ENCODE measurements around the gene PLA2G2E. TPM values are rescaled to one million over a fixed set of nuclear protein-coding genes. Genes with fewer than 3 reads are reported as not detected.
A peak's percentile ranks its signal among the peaks of the same experiment; 100 is the strongest.

PLA2G2E gene
- total RNA-seq, 2 donors from 2014 or later, result not detected

DNA sequence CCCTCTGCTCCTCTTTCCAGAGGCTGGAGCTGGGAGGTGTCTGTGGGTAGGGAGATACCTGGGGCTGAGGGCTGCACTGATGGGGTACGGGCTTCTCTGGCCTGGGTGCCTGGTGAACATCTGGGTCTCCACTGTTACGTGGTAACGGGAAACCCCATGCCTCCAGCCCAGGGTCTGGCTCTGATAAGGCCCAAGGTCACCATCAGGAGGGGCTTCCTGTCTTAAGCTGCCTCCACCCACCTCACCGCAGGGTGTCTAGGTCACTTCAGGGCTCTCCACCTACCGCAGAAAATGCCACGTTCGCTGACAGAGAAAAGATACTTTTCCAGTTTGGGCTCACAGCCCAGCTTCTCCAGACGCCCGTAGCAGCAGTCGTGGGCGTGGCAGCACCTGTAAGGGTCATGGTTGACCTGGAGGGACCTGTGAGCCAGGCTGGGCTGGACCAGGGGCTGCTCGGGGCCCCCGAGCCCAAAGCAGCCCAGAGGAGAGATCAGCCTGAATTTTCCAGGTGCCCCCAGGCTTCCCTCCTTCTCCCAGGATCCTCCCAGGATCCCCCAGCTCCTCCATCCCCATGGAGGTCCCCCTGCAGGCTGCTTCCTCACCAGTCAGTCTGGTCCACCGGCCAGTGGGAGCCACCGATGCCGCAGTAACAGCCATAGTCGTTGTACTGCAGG is 1.3 kb downstream of the PLA2G2E start:
- ATAC-seq, result no peak
- DNase-seq (ENCODE audit: low spot score), result no peak
- H3K9me3 Mint-ChIP-seq, result no peaks in the 10 kb centered on the region
- H3K27me3 Mint-ChIP-seq, result peaks cover 0 to 3% of the 10 kb centered on the region in 2 donors
- H3K4me3 Mint-ChIP-seq, result no peak overlapping the region
- peaks cover 0 to 3% of the 10 kb centered on the region in 2 donors for H3K4me1 Mint-ChIP-seq (ENCODE audit: low read depth in 2 of 2)
- H3K36me3 Mint-ChIP-seq, result no peaks in the 10 kb centered on the region
- H3K27ac Mint-ChIP-seq, result no peak overlapping the region

DNA sequence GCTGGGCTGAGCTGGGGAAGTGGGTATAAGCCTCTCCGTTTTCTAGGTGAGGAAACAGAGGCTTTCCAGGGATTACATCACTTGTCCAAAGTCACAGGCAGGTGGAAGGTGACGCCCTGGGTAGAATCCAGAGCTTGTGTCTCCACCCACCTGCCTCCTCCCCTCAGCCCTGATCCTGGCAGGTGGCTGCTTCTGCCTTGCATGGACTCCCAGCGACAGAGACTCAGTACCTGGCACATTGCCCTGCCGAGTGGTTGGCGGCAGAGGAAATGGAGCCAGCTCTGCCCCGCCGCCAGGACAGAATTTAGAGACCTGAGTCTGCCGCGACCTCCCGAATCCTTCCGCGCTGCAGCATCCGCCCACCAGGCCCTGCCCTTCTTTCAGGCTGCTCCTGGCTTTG is 2.1 kb downstream of the PLA2G2E start:
- no peak overlapping the region for H3K4me3 Mint-ChIP-seq

DNA sequence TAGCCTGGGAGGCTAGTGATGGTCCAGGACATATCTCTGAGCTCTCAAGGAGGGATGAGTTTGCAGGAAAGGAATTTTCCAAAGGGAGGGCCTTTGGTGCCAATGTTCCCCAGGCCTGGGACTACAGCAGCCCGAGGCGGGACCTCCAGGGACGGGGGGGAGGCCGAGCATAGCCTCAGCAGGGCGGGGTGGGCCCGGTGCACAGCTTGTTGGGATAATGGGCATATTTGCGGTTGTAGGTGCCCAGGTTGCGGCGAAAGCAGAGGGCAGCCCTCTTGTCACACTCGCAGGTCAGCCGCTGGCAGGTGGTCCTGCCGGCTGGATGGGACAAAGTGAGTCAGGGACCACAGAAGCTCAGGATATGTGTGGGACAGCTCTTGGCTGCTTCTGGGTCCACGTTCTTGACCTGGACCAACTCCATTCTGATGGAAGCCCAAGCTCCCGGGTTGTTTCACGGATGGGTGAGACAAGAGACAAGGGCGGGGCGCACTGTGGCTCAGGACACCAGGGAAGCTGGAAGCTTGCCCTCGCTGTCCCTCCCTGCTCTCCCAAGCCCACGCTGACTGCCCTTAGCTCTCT is 3.2 kb downstream of the PLA2G2E start:
- no peak for DNase-seq (ENCODE audit: low spot score)
- Mint-ChIP-seq H3K27me3 (no peaks in the 10 kb centered on the region), H3K9me3 (no peaks in the 10 kb centered on the region), H3K4me3 (no peak overlapping the region), H3K4me1 (ENCODE audit: low read depth in 2 of 2) (peaks cover 0 to 3% of the 10 kb centered on the region in 2 donors), H3K27ac (no peak overlapping the region), H3K36me3 (no peaks in the 10 kb centered on the region)
- ATAC-seq, result no peak

More for the DNA sequence above, 2.1 kb downstream of the PLA2G2E start:
- ATAC-seq, result no peak
- Mint-ChIP-seq H3K27ac (no peak overlapping the region), H3K36me3 (no peaks in the 10 kb centered on the region), H3K9me3 (no peaks in the 10 kb centered on the region), H3K4me1 (ENCODE audit: low read depth in 2 of 2) (peaks cover 0 to 3% of the 10 kb centered on the region in 2 donors), H3K27me3 (no peaks in the 10 kb centered on the region)
- DNase-seq (ENCODE audit: low spot score), result no peak

DNA sequence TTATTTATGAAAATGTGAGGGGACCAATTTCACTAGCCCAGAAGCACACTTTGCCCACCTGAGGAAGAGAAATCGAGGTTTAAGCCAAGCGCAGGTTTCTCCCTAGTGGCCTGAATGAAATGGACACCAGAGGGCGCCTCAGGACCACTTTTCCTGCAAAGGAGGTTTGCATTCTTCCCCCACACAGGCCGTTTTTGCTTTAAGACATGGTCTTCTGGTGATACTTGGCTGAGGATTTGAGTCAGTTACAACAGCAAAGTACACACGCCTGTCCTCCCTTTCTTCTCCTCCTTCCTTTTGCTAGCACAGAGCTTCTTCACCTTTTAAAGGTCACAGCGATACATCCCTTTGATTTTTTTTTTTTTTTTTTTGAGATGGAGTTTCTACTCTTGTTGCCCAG is 5.4 kb downstream of the PLA2G2E start:
- peak; percentile 63 for DNase-seq (ENCODE audit: low spot score)
- Mint-ChIP-seq H3K27ac (peak overlapping the region in 1 of 2 donors; percentile 39), H3K36me3 (no peaks in the 10 kb centered on the region), H3K27me3 (no peaks in the 10 kb centered on the region), H3K4me1 (ENCODE audit: low read depth in 2 of 2) (peaks cover 0 to 3% of the 10 kb centered on the region in 2 donors), H3K4me3 (no peak overlapping the region), H3K9me3 (no peaks in the 10 kb centered on the region)
- ATAC-seq, result peak; percentile 53 to 67

DNA sequence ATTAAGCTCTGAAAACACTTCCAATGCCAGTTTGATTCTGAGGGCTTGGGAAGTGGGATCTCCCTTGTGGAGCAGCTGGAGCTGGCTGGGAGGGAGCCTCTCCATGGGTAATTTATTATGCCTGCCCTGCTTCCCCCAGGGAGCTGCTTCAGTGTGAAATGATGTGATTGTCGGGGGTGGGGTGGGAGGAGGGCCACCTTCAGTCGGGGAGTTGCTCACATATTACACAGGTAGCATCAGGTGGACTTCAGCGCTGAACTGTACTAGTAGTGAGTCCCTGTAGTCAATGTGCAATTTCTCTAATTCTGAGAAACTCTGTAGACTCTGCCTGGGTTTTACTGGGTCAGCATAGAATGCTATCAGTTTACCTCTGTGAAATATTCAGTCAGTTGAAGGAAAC is 12.8 kb downstream of the PLA2G2E start:
- H3K4me3 Mint-ChIP-seq, result no peak overlapping the region
- H3K27me3 Mint-ChIP-seq, result no peaks in the 10 kb centered on the region
- ATAC-seq (no peak), DNase-seq (ENCODE audit: low spot score) (no peak)
- H3K27ac Mint-ChIP-seq, result no peak overlapping the region
- H3K4me1 Mint-ChIP-seq (ENCODE audit: low read depth in 2 of 2), result no peaks in the 10 kb centered on the region
- H3K36me3 Mint-ChIP-seq, result peaks cover 33% of the 10 kb centered on the region
- no peaks in the 10 kb centered on the region for H3K9me3 Mint-ChIP-seq

DNA sequence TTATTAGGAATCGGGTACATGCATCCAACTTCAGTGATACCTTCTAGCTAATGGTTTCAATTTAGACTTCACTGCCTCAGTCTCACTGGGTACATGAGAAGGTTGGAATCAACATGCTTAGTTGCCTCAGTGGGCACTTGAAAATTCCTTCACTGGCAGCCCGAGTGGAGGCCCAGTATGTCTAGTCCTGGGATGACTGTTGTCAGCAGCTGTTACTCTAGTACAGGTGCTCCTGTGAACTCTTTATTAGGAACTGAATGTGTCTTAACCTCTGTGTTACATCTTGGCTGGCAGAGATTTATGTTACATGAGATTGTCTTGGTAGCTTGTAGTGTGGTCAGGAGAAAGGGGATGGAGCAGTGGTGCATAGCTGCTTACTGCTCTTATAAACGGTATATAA is 13.4 kb downstream of the PLA2G2E start:
- no peaks in the 10 kb centered on the region for H3K4me1 Mint-ChIP-seq (ENCODE audit: low read depth in 2 of 2)
- no peaks in the 10 kb centered on the region for H3K27me3 Mint-ChIP-seq
- no peaks in the 10 kb centered on the region for H3K9me3 Mint-ChIP-seq
- DNase-seq (ENCODE audit: low spot score), result no peak
- no peak for ATAC-seq
- peaks cover 35% of the 10 kb centered on the region for H3K36me3 Mint-ChIP-seq
- no peak overlapping the region for H3K4me3 Mint-ChIP-seq
- H3K27ac Mint-ChIP-seq, result no peak overlapping the region

DNA sequence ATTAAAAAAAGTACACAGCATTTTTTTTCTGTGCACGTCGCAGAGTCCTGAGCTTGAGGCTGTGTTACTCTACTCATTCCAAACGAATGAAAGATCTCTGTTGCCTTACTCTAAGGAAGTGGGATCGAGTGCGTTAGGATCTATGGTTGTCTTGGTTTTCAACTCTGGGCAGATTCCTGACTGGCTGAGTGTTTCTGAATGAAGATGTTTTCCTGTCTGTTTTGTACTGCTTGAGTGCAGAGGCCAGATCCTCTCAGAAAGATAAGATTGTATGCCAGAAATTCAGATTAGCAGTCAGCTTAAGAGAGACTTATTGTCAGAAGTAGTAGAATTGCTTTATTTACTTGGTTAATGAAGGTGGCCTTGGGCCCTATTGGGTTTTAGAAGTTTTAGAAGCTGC is 14.0 kb downstream of the PLA2G2E start:
- Mint-ChIP-seq H3K4me3 (no peak overlapping the region), H3K27me3 (no peaks in the 10 kb centered on the region), H3K36me3 (peaks cover 39% of the 10 kb centered on the region), H3K27ac (no peak overlapping the region), H3K4me1 (ENCODE audit: low read depth in 2 of 2) (no peaks in the 10 kb centered on the region), H3K9me3 (no peaks in the 10 kb centered on the region)
- ATAC-seq (no peak), DNase-seq (ENCODE audit: low spot score) (no peak)

DNA sequence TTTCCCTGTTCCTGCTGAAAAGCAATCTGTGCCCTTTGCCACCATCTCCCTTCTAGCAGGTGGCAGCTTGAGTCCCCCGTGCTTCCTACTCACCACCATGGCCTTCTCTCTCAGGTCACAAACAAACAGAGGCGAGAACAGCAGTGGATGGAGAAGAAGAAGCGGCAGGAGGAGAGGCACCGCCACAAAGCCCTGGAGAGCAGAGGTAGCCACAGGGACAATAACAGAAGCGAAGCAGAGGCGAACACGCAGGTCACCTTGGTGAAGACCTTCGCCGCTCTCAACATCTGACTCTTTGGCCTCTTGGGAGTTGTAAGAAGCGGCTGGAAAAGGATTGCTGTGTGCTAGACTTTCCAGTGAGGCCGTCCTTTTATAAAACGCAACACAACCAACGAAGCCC is 16.0 kb downstream of the PLA2G2E start:
- H3K27me3 Mint-ChIP-seq, result no peaks in the 10 kb centered on the region
- H3K36me3 Mint-ChIP-seq, result peaks cover 50% of the 10 kb centered on the region
- DNase-seq (ENCODE audit: low spot score) (no peak), ATAC-seq (no peak)
- H3K4me3 Mint-ChIP-seq, result no peak overlapping the region
- no peaks in the 10 kb centered on the region for H3K4me1 Mint-ChIP-seq (ENCODE audit: low read depth in 2 of 2)
- no peak overlapping the region for H3K27ac Mint-ChIP-seq
- H3K9me3 Mint-ChIP-seq, result no peaks in the 10 kb centered on the region

DNA sequence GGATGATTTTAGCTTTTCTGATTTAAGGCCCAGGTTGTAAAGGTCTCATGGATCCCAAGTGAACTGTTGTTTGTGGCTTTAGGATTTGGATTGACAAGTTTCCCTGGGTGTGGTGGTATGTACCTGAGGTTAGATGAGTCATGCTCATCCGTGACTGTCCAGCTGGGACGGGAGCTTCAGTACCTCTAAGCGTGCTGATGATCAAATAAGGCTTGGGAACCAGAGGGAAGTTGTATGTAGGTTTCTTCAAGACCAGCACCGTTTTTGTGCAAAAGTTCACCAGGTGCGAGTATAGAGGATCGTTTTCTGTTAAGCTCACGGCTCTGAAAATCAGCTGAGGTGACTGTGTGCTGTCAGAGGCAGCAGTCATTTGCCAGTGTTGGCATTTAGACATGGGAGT is 19.8 kb downstream of the PLA2G2E start:
- H3K9me3 Mint-ChIP-seq, result no peaks in the 10 kb centered on the region
- no peak overlapping the region for H3K4me3 Mint-ChIP-seq
- no peaks in the 10 kb centered on the region for H3K27me3 Mint-ChIP-seq
- no peaks in the 10 kb centered on the region for H3K4me1 Mint-ChIP-seq (ENCODE audit: low read depth in 2 of 2)
- DNase-seq (ENCODE audit: low spot score), result no peak
- H3K27ac Mint-ChIP-seq, result no peak overlapping the region
- ATAC-seq, result no peak
- H3K36me3 Mint-ChIP-seq, result peaks cover 53% of the 10 kb centered on the region

DNA sequence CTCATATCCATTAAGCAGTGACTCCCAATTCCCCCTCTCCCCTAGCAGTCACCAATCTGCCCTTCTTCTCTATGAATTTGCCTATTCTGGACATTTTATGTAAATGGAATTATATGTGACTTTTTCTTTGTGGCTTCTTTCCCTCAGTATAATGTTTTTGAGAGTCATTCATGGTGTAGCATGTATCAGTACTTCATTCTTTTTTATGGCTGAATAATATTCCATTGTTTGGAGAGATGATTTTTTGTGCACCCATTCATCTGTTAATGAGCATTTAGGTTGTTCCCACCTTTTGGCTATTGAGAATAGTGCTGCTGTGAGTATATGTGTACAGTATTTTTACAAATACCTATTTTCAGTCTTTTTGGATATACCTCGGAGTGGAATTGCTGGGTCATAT is 21.8 kb downstream of the PLA2G2E start:
- DNase-seq (ENCODE audit: low spot score), result no peak
- Mint-ChIP-seq H3K4me1 (ENCODE audit: low read depth in 2 of 2) (no peaks in the 10 kb centered on the region), H3K4me3 (no peak overlapping the region), H3K27ac (no peak overlapping the region), H3K36me3 (peaks cover 38% of the 10 kb centered on the region), H3K9me3 (no peaks in the 10 kb centered on the region), H3K27me3 (no peaks in the 10 kb centered on the region)
- no peak for ATAC-seq

DNA sequence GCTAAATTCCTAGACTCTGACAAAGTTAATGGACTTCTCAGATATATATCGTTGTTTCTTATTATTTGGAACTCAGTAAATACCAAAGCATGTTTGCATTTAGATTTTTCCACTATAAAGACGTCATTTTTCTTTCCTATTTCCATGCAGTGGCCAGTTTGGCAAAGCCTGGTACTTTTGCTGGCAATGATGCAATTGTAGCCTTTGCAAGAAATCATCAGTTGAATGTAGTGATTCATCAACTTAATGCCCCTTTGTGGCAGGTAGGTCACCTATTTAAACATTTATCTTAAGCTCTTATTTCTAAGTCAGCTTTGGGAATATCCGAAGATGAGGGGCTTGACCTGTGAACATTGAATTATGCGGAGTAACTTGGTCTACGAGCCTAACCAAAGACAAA is 29.2 kb downstream of the PLA2G2E start:
- DNase-seq (ENCODE audit: low spot score), result no peak
- H3K36me3 Mint-ChIP-seq, result peaks cover 26% of the 10 kb centered on the region
- H3K27me3 Mint-ChIP-seq, result no peaks in the 10 kb centered on the region
- ATAC-seq, result no peak
- H3K27ac Mint-ChIP-seq, result no peak overlapping the region
- no peaks in the 10 kb centered on the region for H3K9me3 Mint-ChIP-seq
- H3K4me1 Mint-ChIP-seq (ENCODE audit: low read depth in 2 of 2), result peaks cover 9 to 11% of the 10 kb centered on the region in 2 donors
- no peak overlapping the region for H3K4me3 Mint-ChIP-seq

DNA sequence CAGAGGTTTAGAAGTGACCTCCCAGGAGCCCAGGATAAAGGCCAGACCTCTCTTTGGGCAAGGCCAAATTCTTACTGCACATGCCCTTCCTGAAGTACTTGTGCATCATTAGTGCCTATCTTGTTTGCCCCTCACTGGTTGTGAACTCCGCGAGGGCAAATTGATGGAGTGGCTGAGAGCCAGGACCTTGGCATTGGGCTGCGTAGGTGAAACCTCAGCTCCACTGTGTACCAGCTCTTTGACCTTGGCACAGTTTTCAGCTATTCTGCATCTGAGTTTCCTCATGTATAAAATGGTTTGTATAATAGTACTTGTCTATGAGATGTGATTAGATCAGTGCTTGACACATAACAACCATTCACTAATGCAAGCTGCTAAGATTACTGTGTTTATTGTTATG is 29.7 kb downstream of the PLA2G2E start:
- DNase-seq (ENCODE audit: low spot score), result no peak
- H3K36me3 Mint-ChIP-seq, result peaks cover 22% of the 10 kb centered on the region
- no peak for ATAC-seq
- H3K9me3 Mint-ChIP-seq, result no peaks in the 10 kb centered on the region
- no peaks in the 10 kb centered on the region for H3K27me3 Mint-ChIP-seq
- peaks cover 9 to 11% of the 10 kb centered on the region in 2 donors for H3K4me1 Mint-ChIP-seq (ENCODE audit: low read depth in 2 of 2)
- no peak overlapping the region for H3K27ac Mint-ChIP-seq
- H3K4me3 Mint-ChIP-seq, result no peak overlapping the region

DNA sequence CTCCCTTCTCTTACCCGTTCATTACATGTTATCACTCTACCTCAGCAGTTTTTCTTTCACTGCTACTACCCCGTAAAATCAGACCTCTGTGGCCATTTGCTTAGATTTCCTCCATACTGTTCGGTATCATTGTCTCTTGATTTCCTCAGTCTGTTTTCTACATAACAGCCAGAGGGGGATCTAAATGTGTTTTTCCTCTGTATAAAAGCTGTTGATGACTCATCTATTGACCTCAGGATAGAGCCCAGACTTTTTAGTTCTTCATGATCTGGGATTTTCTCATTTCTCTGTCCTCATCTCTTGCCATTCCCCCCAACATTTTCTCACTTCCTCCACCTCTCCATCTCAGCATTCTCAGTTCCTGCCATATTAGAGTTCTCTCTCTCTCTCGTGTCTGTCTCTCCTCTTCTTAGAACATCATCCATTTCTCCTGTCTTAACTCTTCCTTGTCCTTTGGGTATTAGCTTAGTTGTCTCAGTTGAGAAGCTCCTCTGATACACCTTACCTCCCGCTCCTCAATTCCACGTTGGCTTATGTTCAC is 30.7 kb downstream of the PLA2G2E start:
- no peak overlapping the region for H3K4me3 Mint-ChIP-seq
- H3K4me1 Mint-ChIP-seq (ENCODE audit: low read depth in 2 of 2), result peaks cover 15 to 17% of the 10 kb centered on the region in 2 donors

DNA sequence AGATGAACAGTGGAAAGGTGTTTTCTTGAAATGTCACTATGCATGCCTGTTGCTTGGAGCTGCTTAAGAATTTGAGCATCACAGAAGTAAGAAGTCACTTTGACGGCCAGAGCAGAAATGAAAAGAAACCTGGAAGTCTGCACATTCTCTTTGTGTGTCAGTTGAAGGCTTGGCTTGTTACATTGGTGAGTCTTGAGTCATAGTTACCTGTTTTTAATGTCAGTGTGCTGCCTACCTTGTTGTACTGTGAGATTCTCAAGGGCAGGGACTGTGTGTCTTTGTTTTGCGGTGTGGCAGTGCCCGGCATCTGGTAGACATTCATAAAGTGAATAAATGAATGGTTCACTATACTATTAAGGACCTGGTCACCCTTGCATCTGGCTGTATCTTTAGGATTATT is 31.3 kb downstream of the PLA2G2E start:
- no peaks in the 10 kb centered on the region for H3K9me3 Mint-ChIP-seq
- peaks cover 22% of the 10 kb centered on the region for H3K36me3 Mint-ChIP-seq
- no peak for DNase-seq (ENCODE audit: low spot score)
- no peak for ATAC-seq
- no peak overlapping the region for H3K4me3 Mint-ChIP-seq
- no peaks in the 10 kb centered on the region for H3K27me3 Mint-ChIP-seq
- peaks cover 17 to 18% of the 10 kb centered on the region in 2 donors for H3K4me1 Mint-ChIP-seq (ENCODE audit: low read depth in 2 of 2)
- H3K27ac Mint-ChIP-seq, result no peak overlapping the region

More for the DNA sequence above, 30.7 kb downstream of the PLA2G2E start:
- H3K27ac Mint-ChIP-seq, result no peak overlapping the region
- no peaks in the 10 kb centered on the region for H3K27me3 Mint-ChIP-seq
- DNase-seq (ENCODE audit: low spot score) (no peak), ATAC-seq (no peak)
- no peaks in the 10 kb centered on the region for H3K9me3 Mint-ChIP-seq
- peaks cover 22% of the 10 kb centered on the region for H3K36me3 Mint-ChIP-seq

Data from natural killer cell treated with Interleukin-12 subunit alpha and Interleukin-12 subunit beta and Interleukin-15 and Interleukin-18, amount 100 ng/mL, for 72 hours (primary cell).